Stimulated activated CD8-positive, alpha-beta memory T cell treated with anti-CD3 and anti-CD28 coated beads, Interleukin-15, amount 100 ng/mL, for 24 hours (primary cell): ENCODE data around the gene TNS3.

ENCODE experiments used
- DNase-seq: peaks from one replicate; pipeline ENCODE4 v3.0.0-alpha.2; 2020; ENCODE audit warnings: low read depth

The TNS3 gene

DNA sequence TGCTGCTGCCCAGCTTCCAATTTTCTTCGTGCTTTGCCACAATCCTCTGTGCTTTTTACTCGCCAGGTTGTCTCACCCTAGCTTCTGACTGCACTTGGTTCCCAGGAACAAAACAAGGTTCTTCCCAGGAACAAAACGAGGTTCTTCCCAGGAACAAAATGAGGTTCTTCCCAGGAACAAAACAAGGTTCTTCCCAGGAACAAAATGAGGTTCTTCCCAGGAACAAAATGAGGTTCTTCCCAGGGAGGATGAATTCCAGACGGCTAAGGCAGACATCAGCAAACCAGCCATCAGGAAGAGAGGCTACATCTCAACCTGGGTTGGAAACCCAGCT lies 41.9 kb downstream of the TNS3 start:
- DNase-seq: no peak

DNA sequence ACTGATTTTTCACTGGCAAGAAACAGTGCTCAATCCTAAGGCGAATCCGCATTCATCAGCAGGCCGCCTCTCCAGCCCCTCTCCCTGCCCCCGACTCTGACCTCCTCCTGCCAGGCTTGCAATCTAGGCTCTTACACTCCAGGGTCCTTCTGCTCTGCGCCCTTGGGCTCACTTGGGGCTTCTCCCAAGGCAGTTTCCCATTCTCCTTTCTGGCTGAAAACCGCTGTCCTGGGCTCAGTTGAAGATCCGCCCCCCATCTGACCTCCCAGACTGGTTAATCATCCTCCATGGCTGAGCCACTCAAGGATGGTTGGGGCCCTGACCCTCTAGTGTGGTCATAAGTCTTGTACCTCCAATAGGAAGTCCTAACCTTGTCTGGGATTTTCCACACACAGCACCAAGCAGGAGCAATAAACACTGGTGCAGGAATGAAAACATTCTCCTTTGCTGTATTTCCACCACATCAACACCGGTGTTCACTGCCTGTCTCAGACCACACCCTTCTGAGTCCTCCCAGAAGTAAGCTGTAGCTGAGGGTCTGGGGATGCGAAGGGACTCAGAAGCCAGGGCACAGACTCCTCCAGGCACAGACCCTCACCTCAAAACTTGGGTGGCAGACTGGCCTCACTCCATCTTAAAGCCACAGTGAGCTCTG lies 42.4 kb downstream of the TNS3 start:
- DNase-seq: no peak

DNA sequence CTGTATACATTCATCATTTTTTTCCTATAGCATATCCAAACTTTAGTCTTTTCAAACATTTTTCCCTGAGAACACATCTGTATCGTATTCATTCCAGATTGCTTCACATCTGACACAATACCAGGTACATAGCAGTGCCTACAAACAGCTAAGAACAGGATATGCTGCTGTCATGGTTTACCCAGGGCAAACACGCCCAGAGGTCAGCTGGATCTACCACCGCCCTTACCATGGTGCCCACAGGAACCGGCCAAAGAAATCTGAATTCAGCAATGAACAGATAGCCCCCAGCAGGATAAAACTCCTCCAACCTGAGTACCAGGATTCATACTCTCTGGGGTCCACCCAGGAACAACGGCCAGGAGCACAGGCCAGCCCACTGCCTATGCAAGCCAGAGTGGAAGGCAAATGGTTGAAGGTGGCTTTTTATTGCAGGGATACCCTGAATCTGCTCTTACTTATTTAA lies 43.0 kb downstream of the TNS3 start:
- no peak for DNase-seq

DNA sequence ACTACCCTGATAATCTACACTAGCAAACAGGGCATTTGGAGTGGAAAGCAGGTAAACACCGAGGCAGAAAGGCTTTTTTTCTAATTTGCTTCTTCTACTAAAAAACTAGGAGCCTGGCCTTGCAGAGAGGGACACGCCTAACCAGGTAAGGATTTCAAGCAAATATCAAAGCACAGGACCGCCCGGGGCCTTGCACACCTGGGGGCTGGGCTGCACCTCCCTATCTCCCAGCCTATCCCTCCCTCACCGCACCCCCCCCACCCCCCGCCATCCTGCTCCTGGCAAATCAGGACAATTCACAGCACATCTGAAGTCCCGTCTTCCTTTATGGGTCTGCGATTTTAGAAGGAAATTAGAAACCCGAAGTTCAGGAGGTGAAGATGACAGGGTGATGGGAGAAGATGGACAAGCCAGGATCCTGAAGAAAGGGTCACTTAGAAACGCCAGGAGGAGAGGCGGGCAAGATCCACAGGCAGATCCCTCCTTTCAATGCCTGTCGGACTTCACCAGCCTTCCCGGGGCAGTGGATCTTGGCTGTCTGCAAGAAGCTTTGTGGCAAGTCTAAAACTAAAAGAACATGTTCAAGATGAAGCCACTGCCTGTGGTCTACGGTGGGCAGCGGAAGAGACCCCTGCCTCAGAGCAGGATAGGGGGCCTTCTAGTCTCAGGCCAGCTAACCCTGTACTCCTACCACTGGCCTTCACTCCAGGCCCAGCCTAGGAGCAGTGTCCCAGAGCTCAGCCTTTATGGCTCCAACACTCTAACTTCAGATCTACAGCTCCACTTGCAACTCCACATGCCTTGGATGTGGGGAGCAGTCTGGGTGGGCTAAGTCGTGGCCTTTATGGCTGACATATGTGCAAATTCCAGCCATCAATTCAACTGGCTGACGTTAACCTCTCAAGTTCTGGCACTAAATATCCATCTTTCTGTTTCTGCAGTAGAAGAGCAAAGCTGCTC lies 43.9 kb downstream of the TNS3 start:
- no peak for DNase-seq

DNA sequence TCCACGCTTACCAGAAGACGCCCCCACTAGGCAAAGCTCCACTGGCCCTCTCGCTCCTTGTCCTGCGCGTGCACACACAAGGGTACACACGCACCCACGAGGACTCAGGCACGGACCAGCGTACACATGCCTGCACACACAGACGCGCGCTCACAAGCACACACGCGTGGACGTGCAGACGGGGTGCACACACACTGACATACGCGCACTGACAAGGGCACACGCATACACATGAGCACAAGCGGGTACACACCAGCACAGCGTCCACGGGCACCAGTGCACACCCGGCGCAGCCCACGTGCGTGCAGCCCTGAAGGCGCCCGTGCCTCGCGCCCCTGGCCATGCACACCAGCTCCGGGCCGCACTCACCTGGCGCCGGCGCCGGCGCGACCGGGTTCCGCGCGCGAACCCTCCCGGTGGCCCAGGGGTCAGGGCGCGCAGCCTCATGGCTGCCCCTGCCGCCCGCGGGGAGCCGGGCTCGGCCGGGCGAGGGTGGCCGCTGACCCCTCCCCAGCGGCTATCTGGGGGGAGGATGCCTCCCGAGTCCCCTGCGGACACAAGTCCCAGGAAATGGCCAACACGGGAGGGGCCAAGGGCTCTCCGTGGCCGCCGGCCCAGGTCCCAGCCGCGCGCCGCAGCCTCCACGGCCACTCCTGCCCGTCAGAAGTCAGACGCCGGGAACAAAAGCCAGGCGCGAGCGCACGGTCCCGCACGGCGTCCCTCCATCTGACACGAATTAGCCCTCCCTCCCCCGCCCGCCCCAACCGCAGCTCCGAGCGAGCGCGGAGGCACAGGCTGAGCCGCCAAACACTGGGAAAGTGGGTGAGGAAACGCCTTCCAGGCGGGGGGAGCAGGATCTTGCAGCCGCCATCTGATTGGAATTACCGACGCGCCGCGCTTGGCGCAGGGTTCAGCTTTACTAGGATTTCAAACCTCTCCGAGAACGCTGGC lies 45.0 kb downstream of the TNS3 start:
- DNase-seq: no peak

DNA sequence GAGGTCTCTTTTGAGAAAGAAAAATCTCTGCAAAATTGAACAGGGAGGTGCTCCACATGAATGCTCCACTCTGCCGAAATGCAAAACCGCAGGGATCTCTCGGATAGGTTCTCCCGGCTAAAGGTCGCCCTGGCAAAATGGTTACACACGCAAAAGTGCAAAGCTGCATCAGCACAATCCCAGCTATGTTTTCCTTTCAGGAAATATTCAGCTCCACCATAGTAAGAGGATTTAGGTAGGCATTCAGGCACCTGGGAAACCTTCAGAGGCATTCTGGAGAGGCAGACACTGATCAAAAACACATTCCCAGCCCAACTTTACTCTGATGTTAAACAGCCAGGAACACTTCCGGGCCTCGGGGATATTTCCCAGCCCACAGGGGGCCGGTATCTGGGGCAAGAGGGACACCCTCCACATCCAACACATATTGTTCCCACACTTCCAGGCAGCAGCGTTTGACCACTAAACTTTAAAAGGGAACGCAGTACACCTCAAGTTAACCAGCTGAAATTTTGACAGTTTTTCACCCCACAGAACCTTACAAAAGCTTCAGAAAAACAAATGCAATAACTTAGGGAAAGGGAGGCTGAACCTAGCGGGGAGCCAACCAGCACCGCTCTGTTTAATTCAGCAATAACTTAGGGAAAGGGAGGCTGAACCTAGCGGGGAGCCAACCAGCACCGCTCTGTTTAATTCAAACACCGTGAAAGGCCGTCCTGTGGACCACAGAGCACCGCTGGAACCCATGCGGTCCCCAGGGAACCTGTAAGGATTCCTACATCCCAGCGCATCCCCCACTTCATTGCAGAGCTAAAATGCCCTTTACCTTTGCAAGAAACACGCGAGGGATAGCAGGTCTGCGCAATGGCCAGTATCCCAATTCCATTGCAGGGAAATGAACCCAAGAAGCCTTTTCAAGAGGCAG lies 45.9 kb downstream of the TNS3 start:
- no peak for DNase-seq

DNA sequence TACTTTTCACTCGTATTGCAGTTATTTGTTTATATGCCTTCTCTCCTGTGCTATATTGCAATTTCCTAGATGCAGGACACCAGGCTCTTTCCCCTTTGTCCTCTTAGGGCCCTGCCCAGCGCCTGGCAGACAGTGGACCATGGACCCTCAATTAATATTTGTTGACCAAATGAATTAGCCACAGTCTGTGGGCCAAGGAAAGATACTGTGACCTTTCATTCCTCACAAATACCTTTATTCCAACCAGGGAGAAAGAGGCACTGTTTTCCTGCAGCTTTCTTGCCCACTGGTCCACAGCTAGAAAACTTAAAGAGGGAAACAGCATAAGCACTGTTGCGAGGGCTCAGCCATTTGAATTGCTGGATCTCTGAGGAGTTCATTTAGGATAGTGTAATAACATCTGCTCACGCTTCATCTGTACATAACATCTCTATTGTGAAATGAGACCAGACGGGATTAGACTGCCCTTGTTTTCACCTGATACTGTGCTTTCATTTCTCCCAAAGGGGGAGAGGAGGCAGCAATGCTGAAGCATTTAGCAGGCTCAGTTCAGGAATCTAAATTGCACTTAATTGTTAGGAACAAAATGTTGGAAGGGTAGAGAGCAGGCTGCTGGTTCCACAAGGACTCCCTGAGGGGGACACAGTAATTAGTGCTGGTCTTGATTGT lies 46.7 kb downstream of the TNS3 start:
- DNase-seq: no peak

DNA sequence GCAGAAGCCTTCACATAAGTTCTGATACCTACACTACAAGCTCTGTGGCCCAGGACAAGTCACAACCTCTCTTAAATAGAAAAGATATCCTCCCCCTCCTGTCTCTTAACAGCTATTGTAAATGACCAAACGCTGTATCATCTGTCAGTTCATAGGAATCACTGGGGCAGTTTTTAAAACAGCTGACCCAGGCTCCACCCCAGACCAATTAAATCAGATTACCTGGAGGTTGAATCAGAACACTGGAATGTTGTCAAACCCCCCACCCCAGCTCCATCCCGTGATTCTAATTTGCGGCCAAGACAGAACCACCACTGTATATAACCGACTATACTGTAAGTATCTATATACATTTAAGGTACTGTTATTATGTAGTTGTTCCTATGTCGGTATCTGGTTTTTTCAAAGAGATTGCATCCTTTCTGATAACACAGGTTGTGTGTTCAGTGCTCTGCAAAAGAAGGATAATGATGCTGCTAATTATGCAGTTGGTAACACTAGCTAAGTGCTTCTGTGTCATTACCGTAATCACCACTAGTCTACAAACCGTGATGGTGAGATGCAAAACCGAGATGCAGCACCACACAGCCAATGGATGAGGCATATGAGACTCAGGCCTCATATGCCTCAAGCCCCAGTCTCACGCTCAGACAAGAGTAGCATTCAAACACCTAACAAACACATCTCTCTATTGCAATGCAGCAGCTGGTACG lies 47.4 kb downstream of the TNS3 start:
- no peak for DNase-seq

DNA sequence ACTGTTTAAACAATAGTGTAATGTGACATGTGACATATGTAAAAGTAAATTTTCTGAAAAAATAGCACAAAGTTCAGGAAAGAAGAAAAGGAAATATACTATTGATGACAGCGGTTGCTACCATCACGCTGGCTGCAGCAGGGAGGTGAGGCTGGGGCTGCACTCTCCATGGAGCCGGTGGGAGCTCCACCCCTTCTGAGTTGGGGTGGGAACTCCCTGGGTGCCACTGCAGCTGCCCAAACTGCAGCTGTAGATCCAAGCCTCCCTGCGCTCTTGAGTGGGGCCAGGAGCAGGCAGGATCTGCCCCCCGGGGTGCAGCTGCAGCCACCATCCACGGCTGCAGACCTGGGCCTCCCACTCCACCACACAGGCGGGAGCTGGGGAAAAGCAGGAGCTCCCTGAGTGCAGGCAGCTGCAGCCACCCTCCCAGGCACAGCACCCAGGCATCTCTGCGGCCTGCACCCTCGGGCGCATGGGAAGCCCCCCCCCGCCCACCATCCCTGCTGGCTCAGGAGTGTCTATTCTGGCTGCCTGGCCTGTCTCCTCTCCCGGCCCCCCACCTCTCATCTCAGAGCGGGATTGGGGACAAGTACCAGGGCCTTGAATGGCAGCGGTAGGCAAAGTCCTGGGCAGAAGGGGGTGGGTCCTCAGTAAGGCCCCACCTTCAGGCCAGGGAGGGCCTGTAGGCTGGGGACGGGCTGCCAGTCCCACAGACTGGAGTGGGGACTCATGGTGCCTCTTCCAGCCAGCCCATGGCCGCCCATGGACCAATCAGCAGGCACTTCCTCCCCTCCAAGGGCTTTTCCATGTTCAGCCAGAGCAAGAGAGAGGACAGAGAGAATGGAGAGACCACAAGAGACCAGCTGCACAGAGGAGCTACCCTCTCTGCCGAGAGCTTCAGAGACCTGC lies 50.1 kb downstream of the TNS3 start:
- DNase-seq: no peak

DNA sequence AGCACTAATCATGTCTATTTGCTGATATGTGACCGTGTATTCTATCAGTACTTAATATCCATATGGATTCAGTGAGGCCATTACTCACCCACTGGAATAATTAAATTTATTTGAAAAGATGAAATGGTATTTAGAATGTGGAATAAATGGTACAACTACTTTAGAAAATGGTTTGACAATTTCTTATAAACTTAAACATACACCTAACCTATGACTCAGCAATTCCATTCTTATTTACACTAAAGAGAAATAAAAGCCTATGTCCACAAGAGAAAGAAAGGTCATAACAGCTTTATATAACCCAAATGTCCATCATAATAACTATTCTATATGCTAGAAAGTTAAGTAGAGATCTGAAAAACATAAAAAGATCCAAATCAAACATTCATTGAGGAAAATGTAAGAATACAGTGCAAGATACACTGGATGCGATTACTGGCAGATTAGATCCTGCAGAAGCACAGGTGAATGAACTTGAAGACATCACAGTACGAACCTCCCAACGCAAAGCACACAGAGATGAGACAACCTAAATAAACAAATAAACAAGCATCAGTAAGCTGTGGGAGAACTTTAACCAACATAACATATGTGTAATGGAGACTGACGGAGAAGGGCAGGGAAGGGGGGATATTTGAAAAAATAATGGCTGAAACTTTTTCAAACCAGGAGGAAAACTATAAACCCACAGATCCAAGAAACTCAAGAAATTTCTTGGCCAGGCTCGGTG lies 51.9 kb downstream of the TNS3 start:
- DNase-seq: no peak

DNA sequence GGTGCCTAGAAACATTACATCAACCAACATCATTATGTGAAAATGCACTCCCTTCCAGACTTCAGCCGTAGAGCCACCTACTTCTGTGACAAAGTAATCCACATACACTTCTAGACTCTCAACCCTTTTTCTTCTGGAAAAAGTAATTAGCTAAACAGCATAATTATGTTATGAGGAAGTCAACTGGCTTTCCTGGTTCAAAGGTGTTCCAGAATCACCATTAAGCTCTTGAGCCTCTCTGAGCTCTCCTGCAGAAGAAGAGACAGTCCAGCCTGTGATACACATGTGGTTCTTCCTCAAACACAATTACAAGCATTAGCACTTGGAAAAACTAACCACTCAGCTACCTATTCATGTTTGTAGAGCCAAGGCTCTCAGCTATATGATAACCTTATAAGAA lies 52.5 kb downstream of the TNS3 start:
- DNase-seq: no peak

DNA sequence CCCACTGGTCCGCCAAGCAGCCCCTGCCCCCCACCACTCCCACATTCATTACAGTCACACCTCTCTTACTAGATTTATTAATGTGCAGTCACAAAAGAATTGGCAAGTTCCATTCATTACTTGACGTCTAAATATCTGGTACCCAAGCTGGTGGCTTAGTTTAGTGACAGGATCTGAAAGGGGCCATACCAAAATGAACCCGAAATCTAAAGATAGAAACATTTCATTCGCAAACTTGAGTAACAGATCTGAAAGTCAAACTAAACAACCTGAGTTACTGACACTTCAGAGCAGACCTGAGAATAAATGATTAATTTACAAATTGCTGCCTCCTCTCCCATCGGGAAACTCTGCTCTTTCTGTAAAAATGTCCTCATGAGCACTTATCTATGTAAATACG lies 53.4 kb downstream of the TNS3 start:
- DNase-seq: no peak

DNA sequence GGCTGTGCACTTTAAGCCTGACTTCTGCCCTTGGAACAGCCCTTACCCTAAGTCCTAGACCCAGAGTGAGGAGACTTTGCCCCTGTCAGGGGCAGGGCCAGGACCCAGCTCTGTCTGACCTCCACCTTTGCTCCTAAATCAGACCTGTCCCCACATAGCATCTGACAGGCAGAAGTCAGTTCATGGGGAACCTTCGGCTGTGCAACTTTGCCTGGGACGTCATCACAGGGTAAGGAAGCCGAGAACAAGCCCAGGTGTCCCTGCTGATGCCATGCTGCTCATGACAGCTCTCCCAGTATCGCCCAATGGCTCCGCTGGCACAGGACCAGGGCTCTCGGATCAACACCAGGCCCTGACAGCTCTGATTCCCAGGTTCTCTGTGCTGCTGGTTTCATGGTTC lies 55.4 kb downstream of the TNS3 start:
- no peak for DNase-seq

DNA sequence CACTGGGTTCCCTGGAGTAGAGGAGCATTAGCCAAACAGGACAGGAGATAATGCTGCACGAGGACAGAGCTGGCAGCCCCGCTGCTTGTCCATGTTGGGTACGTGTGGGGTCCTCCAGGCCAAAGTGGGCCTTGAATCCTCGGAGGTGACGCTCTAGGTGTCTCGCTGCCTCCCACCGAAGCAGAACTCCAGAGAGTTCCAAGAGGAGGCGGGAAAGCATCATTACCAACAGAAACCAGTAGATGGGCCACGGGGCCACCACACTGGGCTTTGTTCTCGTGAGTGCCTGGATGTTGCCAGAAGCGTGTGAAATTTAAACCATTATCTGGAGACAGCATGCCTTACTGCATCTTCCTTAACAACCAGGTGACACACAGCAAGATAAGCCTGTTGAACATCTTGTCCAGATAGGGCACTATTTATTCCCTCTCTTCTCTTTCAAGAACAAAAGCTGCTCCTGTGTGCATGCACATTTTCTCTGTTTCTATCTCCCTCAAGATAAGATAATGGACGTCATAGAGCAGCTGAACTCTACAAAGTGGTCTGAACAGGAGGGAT lies 56.8 kb downstream of the TNS3 start:
- no peak for DNase-seq

DNA sequence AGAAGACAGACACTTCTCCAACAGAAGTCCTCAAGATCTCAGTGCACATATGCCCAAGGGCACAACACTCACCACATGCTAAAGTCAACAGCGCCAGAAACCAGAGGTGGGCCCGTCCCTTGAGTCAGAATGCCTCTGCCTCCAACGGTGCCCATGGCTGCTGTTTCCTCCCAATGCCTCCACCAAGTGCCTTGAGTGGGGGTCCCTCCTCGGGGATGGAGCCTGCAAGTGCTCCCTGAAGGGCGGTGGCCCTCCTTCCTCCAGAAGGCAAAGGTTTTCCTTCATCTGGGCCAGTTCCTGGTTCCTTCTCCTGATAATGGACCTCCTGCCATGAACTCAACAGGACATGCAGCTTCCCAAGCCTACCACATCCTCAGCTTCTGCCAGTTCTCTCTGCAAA lies 58.5 kb downstream of the TNS3 start:
- DNase-seq: no peak

DNA sequence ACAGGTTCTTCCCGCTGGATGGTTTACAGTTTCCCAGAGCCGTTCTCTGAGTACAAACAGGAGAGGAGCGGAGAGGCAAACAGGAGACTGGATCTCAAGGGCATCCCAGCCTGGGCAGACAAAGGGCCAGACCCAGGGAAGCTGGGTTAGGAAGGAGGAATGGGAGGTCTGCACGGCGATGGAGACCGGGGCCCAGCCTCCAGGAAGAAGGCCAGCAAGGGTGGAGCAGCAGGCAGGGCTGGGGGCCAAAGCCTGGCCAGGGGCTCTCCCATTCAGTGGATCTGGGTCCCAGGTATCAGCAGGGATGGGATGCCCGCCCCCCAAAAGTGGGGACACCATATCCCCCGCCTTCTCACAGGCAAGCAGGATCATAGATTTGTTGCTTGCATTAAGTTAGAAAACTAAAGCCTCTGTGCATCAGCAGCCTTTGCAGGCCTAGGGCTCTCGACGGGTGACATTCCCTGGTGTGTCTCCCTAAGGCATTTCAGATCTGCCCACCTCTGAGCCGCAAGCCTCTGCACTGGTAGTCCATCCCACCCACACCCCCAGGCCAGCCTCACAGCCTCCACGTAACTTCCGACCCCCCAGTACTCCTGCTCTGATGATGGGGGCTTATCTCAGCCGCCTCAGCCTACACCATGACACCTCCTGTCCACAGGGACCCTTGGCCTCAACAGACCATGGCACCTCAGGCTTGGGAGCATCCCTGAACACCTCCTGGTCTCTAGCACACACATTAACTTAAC lies 59.9 kb downstream of the TNS3 start:
- no peak for DNase-seq
